Pancreas (tissue), 10 donors: ENCODE measurements around the gene BEND6. TPM values are rescaled to one million over a fixed set of nuclear protein-coding genes. Genes with fewer than 3 reads are reported as not detected.

ENCODE experiments used
- ATAC-seq, 4 donors: fragments of 200-7000 bp; cut with Tn5 transposase; one replicate each; pipeline versions ENCODE4 v1.8.0 to v1.9.1; 2020; ENCODE audit warnings: mild to moderate bottlenecking in 4 of 4, moderate library complexity in 4 of 4
- DNase-seq, 6 donors: peaks; one replicate each; pipeline ENCODE4 v3.0.0-alpha.2; 2020
- FAIRE-seq: peaks from 2 replicates; lab custom pipeline; 2012; peaks lifted over from hg19 to GRCh38; lab: Jason Lieb, UNC
- H3K27ac ChIP-seq, 4 donors: fragments of 200-600 bp; sonication (generic); 1 replicate in 3 of 4; 2 replicates in 1 of 4; pipeline versions ENCODE4 v1.5.0 to v1.8.0; 2020
- H3K27me3 ChIP-seq, 4 donors: fragments of 200-600 bp; one replicate each; pipeline ENCODE4 v1.8.0; 2021
- H3K36me3 ChIP-seq, 3 donors: fragments of 200-600 bp; sonication (generic) in 1 of 3; one replicate each; pipeline versions ENCODE4 v1.5.0 to v1.8.0; 2020 to 2021
- H3K4me1 ChIP-seq, 3 donors: fragments of 200-600 bp; one replicate each; pipeline ENCODE4 v1.8.0; 2021
- H3K4me3 ChIP-seq, 4 donors: fragments of 200-600 bp; sonication (generic) in 2 of 4; one replicate each; pipeline versions ENCODE4 v1.5.0 to v1.8.0; 2020 to 2021
- H3K9me3 ChIP-seq, 4 donors: fragments of 200-600 bp; one replicate each; pipeline ENCODE4 v1.8.0; 2021
- WGBS, 2 donors: extraction: QIAGEN DNeasy Blood & Tissue Kit; methylation state at CpG; one replicate each; pipeline ENCODE4 v1.1.7; 2013; 5-methylcytosine and 5-hydroxymethylcytosine counted together
- intact Hi-C, 3 donors: fragments of 100-400 bp; cut with DNase I; formaldehyde crosslinking; loops; one replicate each; pipeline versions ENCODE4 v1.11.1 to v1.14.2; 2022
- polyA plus RNA-seq, 2 donors: library from polyadenylated mRNA; stranded (reverse); fragments of 200-250 nt; gene quantifications; one replicate each; pipeline ENCODE4 v1.2.3, GENCODE V29; 2013
- total RNA-seq, 6 donors: library from RNA; stranded (reverse); fragmentation: NEBNext Ultra II Directional in 4 of 6; extraction: Animal tissue kit (Norgen Biotek cat#: 25700) in 4 of 6; gene quantifications; one replicate each; pipeline versions ENCODE4 v1.2.1 to v1.2.4, GENCODE V29; 2021 to 2023
- TF ChIP-seq, protein P1 (sequence below), 4 donors: fragments of 200-600 bp; sonication (generic) in 3 of 4; IDR thresholded peaks; one replicate each; pipeline versions ENCODE4 v1.5.0 to v1.8.0; 2021; ENCODE audit warnings: antibody characterized with exemption in 4 of 4
- donor health status: healthy with polysubstance abuse.
- donor health status: DM: no; HTN: no; CAD: no; lungs with moderate emphysema.
- donor health status: DM: no; HTN: no; CAD: no.
- donor health status: control.
- donor health status: control.
- donor health status: Bipolar disorder and iron deficiency.
- donor health status: DM: yes; HTN: yes; CAD: no.
- donor health status: DM: no; HTN: no; CAD: no.
- donor health status: DM: no; HTN: no; CAD: no.
- donor health status: DM: yes; HTN: yes; CAD: no.

Gene BEND6
- total and polyA plus RNA-seq, 8 donors = 0.06 to 0.94 (median 0.47) TPM; not detected in 2

DNA sequence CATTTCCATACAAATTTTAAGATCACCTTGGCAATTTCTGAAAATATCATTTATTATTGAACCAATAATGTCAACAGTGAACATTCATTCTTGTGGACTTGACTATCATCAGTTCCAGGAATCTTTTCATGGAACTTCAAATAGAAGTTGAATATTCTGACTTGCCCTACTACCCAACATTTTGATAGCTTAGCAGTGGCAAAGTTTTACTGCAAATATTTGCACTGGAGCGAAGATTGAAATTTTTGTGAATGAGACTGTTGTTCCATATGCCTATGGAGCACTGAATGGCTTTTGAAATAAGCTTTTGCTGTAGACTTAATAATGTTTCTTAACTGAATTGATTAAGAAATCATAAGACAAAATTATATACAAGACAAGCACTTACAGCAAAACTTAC lies 23.6 kb downstream of the BEND6 start:
- no peaks in the 10 kb centered on the region for H3K27me3 ChIP-seq
- ATAC-seq = no peak
- no peaks in the 10 kb centered on the region for H3K9me3 ChIP-seq
- no peak overlapping the region for H3K27ac ChIP-seq
- FAIRE-seq = no peak
- TF ChIP-seq, protein P1, sequence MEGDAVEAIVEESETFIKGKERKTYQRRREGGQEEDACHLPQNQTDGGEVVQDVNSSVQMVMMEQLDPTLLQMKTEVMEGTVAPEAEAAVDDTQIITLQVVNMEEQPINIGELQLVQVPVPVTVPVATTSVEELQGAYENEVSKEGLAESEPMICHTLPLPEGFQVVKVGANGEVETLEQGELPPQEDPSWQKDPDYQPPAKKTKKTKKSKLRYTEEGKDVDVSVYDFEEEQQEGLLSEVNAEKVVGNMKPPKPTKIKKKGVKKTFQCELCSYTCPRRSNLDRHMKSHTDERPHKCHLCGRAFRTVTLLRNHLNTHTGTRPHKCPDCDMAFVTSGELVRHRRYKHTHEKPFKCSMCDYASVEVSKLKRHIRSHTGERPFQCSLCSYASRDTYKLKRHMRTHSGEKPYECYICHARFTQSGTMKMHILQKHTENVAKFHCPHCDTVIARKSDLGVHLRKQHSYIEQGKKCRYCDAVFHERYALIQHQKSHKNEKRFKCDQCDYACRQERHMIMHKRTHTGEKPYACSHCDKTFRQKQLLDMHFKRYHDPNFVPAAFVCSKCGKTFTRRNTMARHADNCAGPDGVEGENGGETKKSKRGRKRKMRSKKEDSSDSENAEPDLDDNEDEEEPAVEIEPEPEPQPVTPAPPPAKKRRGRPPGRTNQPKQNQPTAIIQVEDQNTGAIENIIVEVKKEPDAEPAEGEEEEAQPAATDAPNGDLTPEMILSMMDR (IDR thresholded peaks at IDR 0.05) = no peak
- 60 to 77% methylated on average over 1 of the region's 1 CpG for WGBS, 2 donors
- no peaks in the 10 kb centered on the region for H3K4me1 ChIP-seq
- no peaks in the 10 kb centered on the region for H3K36me3 ChIP-seq
- no peak overlapping the region for H3K4me3 ChIP-seq
- no peak for DNase-seq
- intact Hi-C loops = no loop called here

DNA sequence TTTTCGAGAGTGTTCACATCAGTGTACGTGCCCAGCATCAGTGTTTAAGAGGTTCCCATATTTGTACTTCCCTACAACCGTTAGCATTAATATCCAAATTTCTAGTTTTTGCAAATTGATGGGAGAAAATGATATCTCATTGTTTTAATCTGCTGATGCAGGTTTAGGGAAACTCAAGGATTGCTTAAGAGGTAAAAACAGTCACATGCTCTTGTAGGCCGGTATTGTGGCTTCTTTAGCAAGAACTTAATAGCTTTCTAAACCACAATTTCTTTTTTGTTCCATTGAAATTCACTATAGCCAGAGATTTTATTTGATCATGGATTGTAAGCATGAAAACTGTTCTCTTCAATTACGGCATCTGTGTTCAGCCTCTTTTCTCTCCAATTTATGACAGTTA lies 29.5 kb downstream of the BEND6 start:
- H3K9me3 ChIP-seq = no peaks in the 10 kb centered on the region

DNA sequence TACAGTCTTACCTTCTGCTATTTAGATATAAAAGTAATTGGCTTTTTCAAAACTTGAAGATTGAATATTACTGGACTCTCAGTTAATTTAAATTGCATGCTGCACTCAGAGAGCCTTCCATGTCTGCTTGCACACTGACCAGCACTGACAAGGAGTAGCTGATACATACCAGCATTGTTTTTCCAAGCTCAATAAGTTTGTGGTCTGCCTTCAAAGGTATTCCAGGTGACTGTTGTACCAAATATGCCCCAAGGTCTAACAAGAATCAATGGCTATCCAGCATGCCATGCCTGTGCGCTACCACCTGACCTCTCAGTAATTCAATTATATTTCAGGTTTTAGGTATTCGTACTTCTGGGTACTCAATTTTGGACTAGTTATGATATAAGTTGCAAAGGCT lies 30.0 kb downstream of the BEND6 start:
- Histone ChIP-seq H3K9me3 (no peaks in the 10 kb centered on the region), H3K4me3 (no peak overlapping the region), H3K36me3 (no peaks in the 10 kb centered on the region), H3K27me3 (no peaks in the 10 kb centered on the region), H3K27ac (no peak overlapping the region), H3K4me1 (no peaks in the 10 kb centered on the region)
- intact Hi-C loops = no loop called here
- WGBS, 2 donors = 81 to 93% methylated on average over 2 of the region's 2 CpGs
- FAIRE-seq (no peak), ATAC-seq (no peak), DNase-seq (no peak)
- TF ChIP-seq, protein P1 (IDR thresholded peaks at IDR 0.05) = no peak

More for the DNA sequence above, 29.5 kb downstream of the BEND6 start:
- FAIRE-seq = no peak
- Histone ChIP-seq H3K27me3 (no peaks in the 10 kb centered on the region), H3K4me1 (no peaks in the 10 kb centered on the region), H3K4me3 (no peak overlapping the region), H3K27ac (no peak overlapping the region), H3K36me3 (no peaks in the 10 kb centered on the region)
- WGBS, 2 donors = 63 to 67% methylated on average over 5 of the region's 5 CpGs
- TF ChIP-seq, protein P1 (IDR thresholded peaks at IDR 0.05) = no peak
- no peak for ATAC-seq
- DNase-seq = no peak
- intact Hi-C loops = no loop called here

DNA sequence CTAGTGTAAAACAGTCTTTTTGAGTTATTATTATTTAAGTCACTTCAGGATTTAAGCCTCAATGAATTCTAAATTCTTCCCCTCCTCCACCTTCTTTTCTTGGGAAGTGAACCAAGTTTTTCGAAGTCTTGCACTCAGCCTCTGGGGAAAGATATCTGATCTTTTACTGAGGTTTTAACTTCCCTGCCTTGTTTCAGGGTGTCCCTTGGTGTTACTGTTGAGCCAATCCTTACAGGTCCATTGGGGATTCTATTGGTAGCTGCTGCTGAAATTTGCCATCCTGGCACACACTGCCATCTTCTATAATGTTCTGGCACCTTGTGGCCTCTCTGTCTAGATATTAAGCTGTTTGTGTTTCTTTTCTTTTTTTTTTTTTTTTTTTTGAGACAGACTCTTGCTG lies 31.7 kb downstream of the BEND6 start:
- H3K4me1 ChIP-seq = no peaks in the 10 kb centered on the region
- TF ChIP-seq, protein P1 (IDR thresholded peaks at IDR 0.05) = no peak
- no peak overlapping the region for H3K4me3 ChIP-seq
- intact Hi-C loops = no loop called here
- no peaks in the 10 kb centered on the region for H3K36me3 ChIP-seq
- DNase-seq (no peak), FAIRE-seq (no peak), ATAC-seq (no peak)
- no peaks in the 10 kb centered on the region for H3K27me3 ChIP-seq
- 48 to 74% methylated on average over 1 of the region's 1 CpG for WGBS, 2 donors
- H3K27ac ChIP-seq = no peak overlapping the region
- no peaks in the 10 kb centered on the region for H3K9me3 ChIP-seq

DNA sequence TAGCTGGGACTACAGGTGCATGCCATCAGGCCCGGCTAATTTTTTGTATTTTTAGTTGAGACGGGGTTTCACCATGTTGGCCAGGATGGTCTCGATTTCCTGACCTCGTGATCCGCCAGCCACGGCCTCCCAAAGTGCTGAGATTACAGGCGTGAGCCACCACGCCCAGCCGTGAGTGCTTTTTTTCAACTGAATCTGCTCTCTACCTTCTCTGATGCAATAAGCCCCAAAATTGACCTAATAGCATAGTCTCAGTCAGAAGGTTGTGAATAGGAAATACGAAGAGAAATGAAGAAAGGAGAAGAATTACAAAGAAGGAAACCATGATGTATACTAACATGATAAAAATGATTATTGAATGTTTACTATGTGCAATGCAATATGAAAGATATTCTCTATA lies 33.2 kb downstream of the BEND6 start:
- Histone ChIP-seq H3K4me1 (no peaks in the 10 kb centered on the region), H3K27me3 (no peaks in the 10 kb centered on the region), H3K9me3 (no peaks in the 10 kb centered on the region), H3K36me3 (no peaks in the 10 kb centered on the region), H3K4me3 (no peak overlapping the region), H3K27ac (no peak overlapping the region)
- intact Hi-C loops = no loop called here
- no peak for FAIRE-seq
- no peak for DNase-seq
- 74 to 90% methylated on average over 10 of the region's 10 CpGs for WGBS, 2 donors
- TF ChIP-seq, protein P1 (IDR thresholded peaks at IDR 0.05) = no peak
- ATAC-seq = no peak
